HL-60 (cell line): ENCODE measurements around the gene VPS13A.

Source experiments
- SPI1 ChIP-seq: IDR thresholded peaks from 2 replicates; pipeline ENCODE4 v1.6.1; 2012; ENCODE audit warnings: low read depth, mild to moderate bottlenecking, borderline replicate concordance
- TF ChIP-seq, protein P1 (sequence below): IDR thresholded peaks from one replicate; pipeline ENCODE4 v1.5.1; 2011; ENCODE audit warnings: low read length, control low read depth, inconsistent platforms; ENCODE audit not compliant: insufficient read depth

DNA sequence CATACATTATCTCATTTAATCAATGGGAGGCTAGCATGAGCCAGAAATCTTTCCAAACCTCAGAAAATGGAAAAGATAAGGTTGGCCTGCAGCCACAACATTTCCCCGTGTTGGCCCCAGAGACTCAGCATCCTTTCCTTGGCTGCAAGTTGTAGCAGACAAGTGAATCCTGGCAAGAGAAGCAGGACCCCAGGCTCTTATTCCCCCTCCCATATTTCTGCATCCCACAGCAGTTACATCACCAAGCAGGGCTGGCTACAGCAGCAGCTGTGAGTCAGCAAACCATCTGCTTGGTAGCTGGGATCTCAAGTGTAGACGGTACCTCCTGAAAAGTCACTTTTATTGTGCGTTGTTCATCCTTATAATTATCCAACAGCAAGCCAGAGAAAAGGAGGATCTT lies 258.4 kb downstream of the VPS13A start:
- TF ChIP-seq, protein P1, sequence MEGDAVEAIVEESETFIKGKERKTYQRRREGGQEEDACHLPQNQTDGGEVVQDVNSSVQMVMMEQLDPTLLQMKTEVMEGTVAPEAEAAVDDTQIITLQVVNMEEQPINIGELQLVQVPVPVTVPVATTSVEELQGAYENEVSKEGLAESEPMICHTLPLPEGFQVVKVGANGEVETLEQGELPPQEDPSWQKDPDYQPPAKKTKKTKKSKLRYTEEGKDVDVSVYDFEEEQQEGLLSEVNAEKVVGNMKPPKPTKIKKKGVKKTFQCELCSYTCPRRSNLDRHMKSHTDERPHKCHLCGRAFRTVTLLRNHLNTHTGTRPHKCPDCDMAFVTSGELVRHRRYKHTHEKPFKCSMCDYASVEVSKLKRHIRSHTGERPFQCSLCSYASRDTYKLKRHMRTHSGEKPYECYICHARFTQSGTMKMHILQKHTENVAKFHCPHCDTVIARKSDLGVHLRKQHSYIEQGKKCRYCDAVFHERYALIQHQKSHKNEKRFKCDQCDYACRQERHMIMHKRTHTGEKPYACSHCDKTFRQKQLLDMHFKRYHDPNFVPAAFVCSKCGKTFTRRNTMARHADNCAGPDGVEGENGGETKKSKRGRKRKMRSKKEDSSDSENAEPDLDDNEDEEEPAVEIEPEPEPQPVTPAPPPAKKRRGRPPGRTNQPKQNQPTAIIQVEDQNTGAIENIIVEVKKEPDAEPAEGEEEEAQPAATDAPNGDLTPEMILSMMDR, result no peak
- no peak for TF ChIP-seq SPI1
